ENCODE data around the gene KMT2C.
"Not testable (repeated sequence)": the region's sequence is repeated elsewhere in the genome, so short reads cannot be mapped to it uniquely, and the experiment has no call there.

The KMT2C gene

GRCh38 chr7:152441810-152442209 is 6.0 kb upstream of the KMT2C start:
- DNase-seq (ENCODE audit: low read depth in 3 of 3), result not testable (repeated sequence)

DNA sequence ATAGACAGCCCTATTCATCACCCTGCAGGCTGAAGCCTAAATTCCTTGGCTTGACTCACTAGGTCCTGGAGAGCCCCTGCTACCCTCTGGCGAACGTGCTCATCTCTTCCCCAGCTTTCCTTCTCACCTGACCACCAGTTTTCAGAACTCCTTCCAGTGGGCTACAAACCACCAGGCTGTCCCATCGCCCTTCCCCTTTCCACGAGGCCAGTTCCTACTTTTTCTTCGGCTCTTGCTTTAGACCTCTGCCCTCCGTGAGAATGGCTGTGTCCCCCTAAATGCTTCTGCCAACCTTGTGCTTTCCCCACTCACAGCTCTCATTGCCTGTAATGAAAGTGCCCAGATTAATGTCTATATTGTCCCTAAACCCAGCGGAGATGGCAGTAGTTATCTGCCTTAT is 5.4 kb upstream of the KMT2C start:
- not testable (repeated sequence) for DNase-seq (ENCODE audit: low read depth in 3 of 3)

DNA sequence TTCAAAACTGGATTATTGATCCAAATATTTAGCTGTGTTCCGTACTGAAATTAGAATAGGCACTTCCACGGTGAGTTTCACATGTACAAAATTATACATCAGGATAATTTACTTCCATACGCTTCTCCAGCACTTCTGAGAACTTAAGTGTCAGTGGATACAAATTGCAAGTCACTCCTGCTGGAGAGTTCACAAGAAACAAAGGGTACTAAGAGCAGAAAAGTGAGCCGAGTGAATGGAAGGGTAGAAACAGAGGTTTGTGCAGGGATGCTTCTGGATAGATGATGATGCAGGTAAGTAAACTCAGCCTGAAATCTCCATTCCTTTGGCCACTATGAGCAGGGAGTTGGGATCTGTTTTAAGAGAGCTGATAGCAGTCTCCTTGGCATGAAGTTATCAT is 2.2 kb upstream of the KMT2C start:
- not testable (repeated sequence) for DNase-seq (ENCODE audit: low read depth in 3 of 3)

- DNase-seq (ENCODE audit: low read depth in 3 of 3), result not testable (repeated sequence)
These were observed 1.2 kb upstream of the KMT2C start for GRCh38 chr7:152436931-152437575.

DNA sequence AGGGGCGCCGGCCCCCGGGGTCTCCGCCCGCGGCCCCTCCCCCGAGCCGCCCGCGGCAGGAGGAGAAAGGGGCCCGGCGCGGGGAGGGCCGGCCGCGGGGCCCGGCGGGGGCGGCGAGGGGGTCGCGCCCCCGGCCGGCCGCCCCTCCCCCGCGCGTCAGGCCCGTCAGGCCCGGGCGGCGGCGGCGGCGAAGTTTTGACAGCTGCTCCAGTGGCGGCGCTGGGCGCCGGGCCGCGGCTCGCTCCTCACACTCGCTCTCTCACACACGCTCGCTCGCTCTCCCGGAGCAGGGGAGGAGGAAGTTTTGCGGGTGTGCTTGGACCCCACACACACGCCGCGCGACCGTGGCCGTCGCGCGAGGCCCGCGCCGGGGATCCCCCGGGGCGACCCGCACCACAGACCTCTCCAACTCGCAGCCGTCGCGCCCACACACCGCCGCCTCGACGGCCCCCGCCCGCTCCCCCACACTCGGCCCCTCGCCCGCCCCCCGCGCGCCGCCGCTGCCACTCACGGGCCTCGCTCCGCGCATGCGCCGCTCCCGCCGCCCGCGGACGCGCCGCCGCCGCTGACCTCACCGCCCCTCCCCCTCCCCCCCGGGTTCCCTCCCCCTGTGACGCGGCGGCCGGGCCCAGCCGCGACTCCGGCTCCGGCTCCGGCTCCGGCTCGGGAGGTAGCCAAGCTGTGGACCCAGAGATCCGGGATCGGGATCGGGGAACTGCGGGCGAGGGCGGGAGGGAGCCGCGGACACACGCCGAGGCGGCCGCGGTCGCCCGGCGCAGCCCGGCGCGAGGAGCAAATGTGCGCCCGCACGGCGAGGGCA is 518 bp upstream of the KMT2C start:
- peak; percentile 70 to 88 (median 85) for DNase-seq (ENCODE audit: low read depth in 3 of 3)

DNA sequence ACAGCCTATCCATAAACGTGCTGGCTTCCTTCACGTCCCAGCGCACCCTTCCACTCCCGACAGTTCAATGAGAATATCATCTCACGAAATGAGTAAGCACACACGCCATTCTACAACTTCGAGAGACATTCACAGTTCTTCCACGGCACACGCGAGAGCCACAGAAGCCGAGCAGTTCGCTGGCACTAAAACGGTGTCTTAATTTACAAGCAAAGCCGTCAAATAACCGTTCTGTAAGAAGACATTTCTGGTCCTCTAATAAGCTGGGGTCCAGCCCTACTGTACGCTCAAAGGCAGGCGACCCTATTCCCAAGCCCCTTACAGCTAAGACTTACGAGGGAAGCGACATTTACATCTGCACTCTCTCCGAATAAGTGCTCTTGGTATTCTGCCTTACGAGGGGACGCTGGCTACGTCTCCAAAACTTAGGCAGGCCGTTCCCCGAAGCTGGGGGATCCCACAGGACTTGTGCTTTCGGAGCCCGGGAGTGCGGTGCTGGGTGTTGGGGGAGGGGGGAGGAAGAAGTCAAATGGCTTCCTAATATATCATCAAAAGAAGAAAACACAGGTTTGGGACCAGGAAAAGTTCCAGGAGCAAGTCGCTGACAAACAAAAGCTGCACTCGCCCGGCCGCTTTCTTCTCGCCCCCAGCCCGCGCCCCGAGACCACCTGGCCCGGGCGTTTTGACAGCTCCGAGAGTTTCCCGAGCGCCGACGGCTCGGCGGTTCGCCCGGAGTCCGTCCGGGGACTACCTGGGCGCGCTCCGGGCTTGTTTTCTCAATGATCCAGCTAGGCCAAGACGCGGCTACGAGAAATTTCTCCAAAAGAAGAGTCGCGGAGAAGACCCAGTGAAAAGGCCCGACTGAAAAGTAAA is 1.1 kb downstream of the KMT2C start:
- DNase-seq (ENCODE audit: low read depth in 3 of 3), result peak in 1 of 3 experiments; percentile 29

GRCh38 chr7:152433721-152434490 is 1.9 kb downstream of the KMT2C start:
- peak in 2 of 3 experiments; percentile 28 to 61 for DNase-seq (ENCODE audit: low read depth in 3 of 3)

- DNase-seq (ENCODE audit: low read depth in 3 of 3), result not testable (repeated sequence)
These were observed 3.1 kb downstream of the KMT2C start for GRCh38 chr7:152432735-152433134.

DNA sequence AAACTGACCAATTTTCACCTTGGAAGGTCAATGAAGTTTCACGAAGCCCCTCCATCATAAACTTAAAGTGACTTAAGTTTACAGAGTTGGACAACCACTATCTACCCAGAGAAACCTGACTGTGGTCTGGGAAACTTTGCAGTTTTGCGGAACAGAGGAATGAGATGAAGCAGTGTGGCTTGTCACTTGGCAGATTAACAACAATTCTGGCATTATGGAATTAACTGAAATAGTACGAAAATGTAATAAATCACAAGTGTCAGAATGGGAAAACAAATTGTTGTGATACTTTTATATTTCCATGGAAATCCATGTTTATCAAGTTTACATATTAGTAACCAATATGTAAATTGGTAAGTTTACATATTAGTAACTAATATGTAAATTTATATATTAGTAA is 4.9 kb downstream of the KMT2C start:
- DNase-seq (ENCODE audit: low read depth in 3 of 3), result no peak

- DNase-seq (ENCODE audit: low read depth in 3 of 3), result not testable (repeated sequence)
These were observed 5.7 kb downstream of the KMT2C start for GRCh38 chr7:152430118-152430517.

- DNase-seq (ENCODE audit: low read depth in 3 of 3), result peak in 1 of 3 experiments; percentile 23
These were observed 11.3 kb downstream of the KMT2C start for GRCh38 chr7:152424348-152425108.

DNA sequence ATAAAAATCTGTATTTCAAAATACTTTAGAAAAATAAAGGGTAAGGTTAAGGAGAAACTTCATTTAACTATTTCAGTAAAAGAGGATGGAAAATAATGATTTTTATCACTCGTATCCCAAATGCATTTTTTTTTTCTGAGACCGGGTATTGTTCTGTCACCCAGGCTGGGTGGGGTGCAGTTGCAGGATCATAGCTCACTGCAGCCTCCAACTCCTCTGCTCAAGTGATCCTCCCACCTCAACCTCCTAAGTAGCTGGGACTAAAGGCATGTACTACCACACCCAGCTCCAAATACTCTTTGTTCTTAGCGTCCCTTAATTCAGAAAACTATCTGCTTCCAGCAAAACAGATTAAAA is 11.8 kb downstream of the KMT2C start:
- DNase-seq (ENCODE audit: low read depth in 3 of 3), result no peak

- DNase-seq (ENCODE audit: low read depth in 3 of 3), result not testable (repeated sequence)
These were observed 12.6 kb downstream of the KMT2C start for GRCh38 chr7:152423171-152423570.

- not testable (repeated sequence) for DNase-seq (ENCODE audit: low read depth in 3 of 3)
These were observed 14.9 kb downstream of the KMT2C start for GRCh38 chr7:152420950-152421349.

DNA sequence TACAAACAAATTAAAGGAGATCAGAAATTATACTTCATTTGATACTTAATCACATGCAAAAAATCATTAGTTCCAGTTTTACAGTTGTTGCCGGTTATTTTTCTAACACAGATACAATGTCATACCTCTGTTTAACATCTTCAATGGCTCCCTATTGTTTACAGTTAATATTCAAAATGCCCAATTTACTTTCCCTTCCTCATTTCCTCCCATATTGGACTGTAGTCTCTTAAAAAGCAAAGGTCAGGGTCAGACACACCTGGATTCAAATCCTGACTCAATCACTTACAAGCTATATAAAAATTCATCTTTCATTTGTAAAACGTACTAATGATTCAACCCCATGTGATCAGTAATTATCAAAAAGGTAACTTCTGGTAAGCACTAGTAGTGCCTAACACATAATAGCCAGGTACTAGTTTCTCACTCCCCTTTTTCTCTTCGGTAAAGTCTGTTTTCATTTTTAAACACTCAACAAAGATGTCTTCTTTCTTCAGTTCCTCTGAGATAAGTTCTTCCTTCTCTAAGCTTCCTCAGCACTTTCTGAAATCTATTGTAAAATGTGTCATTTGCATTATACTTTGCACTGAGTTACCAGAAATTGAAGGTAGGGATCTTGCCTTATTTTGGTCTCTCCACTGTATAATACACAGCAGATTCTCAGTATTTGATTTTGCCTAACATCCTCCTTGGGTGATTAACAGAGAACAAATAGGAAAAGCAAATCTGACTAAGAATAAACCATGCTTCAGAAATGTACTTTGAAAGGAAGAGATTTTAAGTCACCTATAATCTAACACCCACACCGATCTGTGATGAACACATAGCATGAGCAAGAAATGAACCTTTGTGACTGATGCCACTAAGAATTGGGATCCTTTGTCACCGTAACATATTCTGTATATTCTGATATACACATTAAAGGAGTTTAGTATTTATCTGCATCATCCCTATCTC is 16.1 kb downstream of the KMT2C start:
- DNase-seq (ENCODE audit: low read depth in 3 of 3), result no peak

- DNase-seq (ENCODE audit: low read depth in 3 of 3), result no peak
These were observed 21.0 kb downstream of the KMT2C start for GRCh38 chr7:152414779-152415178.

- DNase-seq (ENCODE audit: low read depth in 3 of 3), result no peak
These were observed 24.4 kb downstream of the KMT2C start for GRCh38 chr7:152411389-152411788.

DNA sequence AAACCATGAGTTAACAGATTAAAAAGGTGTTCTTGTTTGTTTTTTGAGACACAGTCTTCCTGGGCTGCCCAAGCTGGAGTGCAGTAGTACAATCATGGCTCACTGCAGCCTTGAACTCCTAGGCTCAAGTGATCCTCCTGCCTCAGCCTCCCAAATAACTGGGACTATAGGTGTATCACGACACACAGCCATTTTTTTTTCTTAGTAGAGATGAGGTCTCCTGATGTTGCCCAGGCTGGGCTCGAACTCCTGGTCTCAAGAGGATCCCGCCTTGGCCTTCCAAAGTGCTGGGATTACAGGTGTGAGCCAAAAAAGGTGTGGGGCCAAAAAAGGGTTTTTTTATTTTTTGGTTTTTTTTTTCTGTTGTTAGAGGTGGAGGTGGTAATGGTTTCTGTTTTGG is 29.3 kb downstream of the KMT2C start:
- no peak for DNase-seq (ENCODE audit: low read depth in 3 of 3)

DNA sequence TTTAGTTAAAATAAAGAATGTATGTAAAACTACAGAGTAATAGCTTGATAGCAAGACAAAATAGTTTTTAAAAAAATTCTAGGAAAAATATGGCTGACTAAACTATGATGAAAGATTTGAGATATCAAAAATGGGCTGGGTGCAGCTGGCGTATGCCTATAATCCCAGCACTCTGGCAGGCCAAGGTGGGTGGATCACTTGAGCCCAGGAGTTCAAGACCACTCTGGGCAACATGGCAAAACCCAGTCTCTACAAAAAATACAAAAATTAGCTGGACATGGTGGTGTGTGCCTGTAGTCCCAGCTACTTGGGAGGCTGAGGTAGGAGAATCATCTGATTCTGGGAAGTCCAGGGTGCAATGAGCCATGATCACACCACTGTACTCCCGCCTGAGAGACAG is 29.8 kb downstream of the KMT2C start:
- not testable (repeated sequence) for DNase-seq (ENCODE audit: low read depth in 3 of 3)

DNA sequence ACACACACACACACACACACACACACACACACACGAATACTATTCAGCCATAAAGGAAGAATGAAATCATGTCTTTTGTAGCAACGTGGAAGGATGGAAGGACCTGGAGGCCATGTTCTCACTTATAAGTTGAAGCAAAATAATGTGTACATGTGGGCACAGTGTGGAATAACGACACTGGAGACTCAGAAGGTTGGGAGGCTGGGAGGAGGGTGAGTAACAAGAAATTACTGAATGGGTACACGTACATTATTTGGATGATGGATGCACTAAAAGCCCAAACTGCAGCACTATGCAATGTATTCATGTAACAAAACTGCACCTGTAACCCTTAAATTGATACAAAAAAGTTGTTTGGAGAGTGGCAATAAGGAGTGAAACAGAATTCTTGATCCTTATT is 32.1 kb downstream of the KMT2C start:
- DNase-seq (ENCODE audit: low read depth in 3 of 3), result no peak

Measured in stimulated activated CD4-positive, alpha-beta T cell treated with anti-CD3 and anti-CD28 coated beads, TNF-alpha, amount 100 ng/mL, for 24 hours (primary cell).